T-cell (primary cell): ENCODE measurements around the gene GALNT9. TPM values are rescaled to one million over a fixed set of nuclear protein-coding genes. Genes with fewer than 3 reads are reported as not detected.

Source experiments
- ATAC-seq, 4 experiments: fragments of 200-7000 bp in 3 of 4; fragments of 150-1000 bp in 1 of 4; cut with Tn5 transposase; replicated peaks in 1 of 4; 1 replicate in 3 of 4; 2 replicates in 1 of 4; pipeline ENCODE4 v1.10.0; 2021; ENCODE audit warnings: moderate library complexity in 3 of 4, mild to moderate bottlenecking in 2 of 4, moderate number of reproducible peaks in 1 of 4
- CTCF ChIA-PET, 2 donors: fragments of 300-600 bp; sonication (Branson Sonifier 250); formaldehyde crosslinking; loops; one replicate each; lab custom pipeline; 2022; ENCODE audit warnings: antibody characterized with exemption in 2 of 2; lab: Charles Lee
- POLR2A ChIA-PET, 2 donors: fragments of 300-600 bp; sonication (Branson Sonifier 250); formaldehyde crosslinking; loops; one replicate each; lab custom pipeline; 2022; ENCODE audit warnings: antibody characterized with exemption in 2 of 2; lab: Charles Lee
- DNase-seq, 35 experiments: peaks; one replicate each; pipeline versions ENCODE4 v3.0.0 to v3.0.0-alpha.2; 2013 to 2023
- H3K27ac ChIP-seq: one replicate; pipeline ENCODE4 v1.5.1; 2013; ENCODE audit warnings: low read length
- H3K27me3 ChIP-seq, 2 experiments: replicated peaks in 1 of 2; 1 replicate in 1 of 2; 2 replicates in 1 of 2; pipeline versions ENCODE4 v1.6.1 to v1.7.0; 2013; ENCODE audit warnings: low read length in 1 of 2, mixed read lengths in 1 of 2; ENCODE audit not compliant: control insufficient read depth in 2 of 2, insufficient read depth in 2 of 2; ENCODE audit errors: extremely low read depth in 1 of 2
- H3K36me3 ChIP-seq, 2 donors: 1 replicate in 1 of 2; 2 replicates in 1 of 2; pipeline versions ENCODE4 v1.6.1 to v1.7.0; 2013; ENCODE audit warnings: low read length in 1 of 2; ENCODE audit not compliant: control insufficient read depth in 2 of 2, insufficient read depth in 1 of 2; ENCODE audit errors: extremely low read depth in 1 of 2
- H3K4me1 ChIP-seq, 2 experiments: 1 replicate in 1 of 2; 2 replicates in 1 of 2; pipeline versions ENCODE4 v1.6.1 to v1.7.0; 2013; ENCODE audit warnings: low read length in 2 of 2, mixed read lengths in 1 of 2; ENCODE audit not compliant: insufficient read depth in 2 of 2, control insufficient read depth in 1 of 2; ENCODE audit errors: extremely low read depth in 1 of 2
- H3K4me3 ChIP-seq, 2 donors: 1 replicate in 1 of 2; 2 replicates in 1 of 2; pipeline versions ENCODE4 v1.5.1 to v1.7.0; 2013; ENCODE audit warnings: mild to moderate bottlenecking in 2 of 2, low read length in 1 of 2, moderate library complexity in 1 of 2; ENCODE audit not compliant: control insufficient read depth in 1 of 2; ENCODE audit errors: extremely low read depth in 1 of 2
- H3K9me3 ChIP-seq: 2 replicates; pipeline ENCODE4 v1.7.0; 2013
- H3K27ac Mint-ChIP-seq, 2 donors: one replicate each; pipeline ENCODE4 v1.8.0; 2020 to 2021; ENCODE audit warnings: mild to moderate bottlenecking in 2 of 2, mixed read lengths in 2 of 2
- H3K27me3 Mint-ChIP-seq, 2 donors: one replicate each; pipeline ENCODE4 v1.8.0; 2021 to 2022; ENCODE audit warnings: mixed read lengths in 2 of 2
- H3K36me3 Mint-ChIP-seq: one replicate; pipeline ENCODE4 v1.8.0; 2021; ENCODE audit warnings: mixed read lengths
- H3K4me1 Mint-ChIP-seq, 3 donors: one replicate each; pipeline ENCODE4 v1.8.0; 2020 to 2022; ENCODE audit warnings: mixed read lengths in 3 of 3, mild to moderate bottlenecking in 1 of 3
- H3K4me3 Mint-ChIP-seq, 3 donors: one replicate each; pipeline ENCODE4 v1.8.0; 2020 to 2022; ENCODE audit warnings: mild to moderate bottlenecking in 3 of 3, mixed read lengths in 3 of 3, moderate library complexity in 3 of 3
- H3K9me3 Mint-ChIP-seq, 3 donors: one replicate each; pipeline ENCODE4 v1.8.0; 2020 to 2022; ENCODE audit warnings: mixed read lengths in 3 of 3
- WGBS: methylation state at CpG from one replicate; pipeline ENCODE4 v1.1.5; 2013; ENCODE audit warnings: missing lambda C conversion rate; ENCODE audit not compliant: insufficient coverage; 5-methylcytosine and 5-hydroxymethylcytosine counted together
- total RNA-seq, 35 experiments: library from RNA in 6 of 35; stranded (reverse) in 6 of 35; fragments of 120-200 nt in 1 of 35; gene quantifications; one replicate each; pipeline versions ENCODE4 v1.2.1 to v1.2.4 and lab custom pipeline; 2013 to 2026

The GALNT9 gene
- total RNA-seq, 5 donors from 2014 or later (not counting 1 experiment from before 2014, with no cell fraction given) = 0.72 TPM; not detected in 4

DNA sequence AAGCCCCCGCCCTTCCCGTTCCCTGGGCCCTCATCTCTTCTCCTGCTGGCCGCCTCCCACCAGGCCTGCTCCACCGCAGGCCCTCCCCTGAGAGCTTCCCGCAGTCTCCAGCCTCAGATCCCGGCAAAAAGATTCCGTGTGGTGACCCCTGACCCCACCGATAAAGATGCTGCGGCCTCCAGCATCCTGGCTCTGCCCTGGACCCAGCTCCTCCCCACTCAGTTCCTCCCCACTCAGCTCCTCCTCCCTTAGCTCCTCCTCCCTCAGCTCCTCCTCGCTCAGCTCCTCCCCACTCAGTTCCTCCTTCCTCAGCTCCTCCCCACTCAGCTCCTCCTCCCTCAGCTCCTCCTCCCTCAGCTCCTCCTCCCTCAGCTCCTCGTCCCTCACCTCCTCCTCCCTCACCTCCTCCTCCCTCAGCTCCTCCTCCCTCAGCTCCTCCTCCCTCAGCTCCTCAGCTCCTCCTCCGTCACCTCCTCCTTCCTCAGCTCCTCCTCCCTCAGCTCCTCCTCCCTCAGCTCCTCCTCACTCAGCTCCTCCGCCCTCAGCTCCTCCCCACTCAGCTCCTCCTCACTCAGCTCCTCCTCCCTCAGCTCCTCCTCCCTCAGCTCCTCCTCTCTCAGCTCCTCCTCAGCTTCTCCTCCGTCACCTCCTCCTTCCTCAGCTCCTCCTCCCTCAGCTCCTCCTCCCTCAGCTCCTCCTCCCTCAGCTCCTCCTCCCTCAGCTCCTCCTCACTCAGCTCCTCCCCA lies 168.2 kb downstream of the GALNT9 start:
- no peak overlapping the region for H3K4me3 Mint-ChIP-seq
- peak in 1 of 35 experiments; percentile 3 for DNase-seq
- peaks cover 9 to 24% (median 19%) of the 10 kb centered on the region in 3 donors for H3K4me1 Mint-ChIP-seq
- H3K27me3 Mint-ChIP-seq = no peaks in the 10 kb centered on the region
- Histone ChIP-seq H3K4me3 (no peak overlapping the region), H3K27me3 (peaks cover 0 to 2% of the 10 kb centered on the region in 2 experiments), H3K27ac (no peak overlapping the region), H3K4me1 (peaks cover 4 to 22% of the 10 kb centered on the region in 2 experiments), H3K36me3 (peaks cover 0 to 10% of the 10 kb centered on the region in 2 donors), H3K9me3 (no peaks in the 10 kb centered on the region)
- CTCF ChIA-PET = interaction anchor here in 1 of 2 donors (0.5 to 0.7 kb wide), 2 partner anchors 22 to 365 kb away, joined by 3 to 7 read pairs; no protein-coding TSS in a partner anchor
- no peak overlapping the region for H3K27ac Mint-ChIP-seq
- no peaks in the 10 kb centered on the region for H3K36me3 Mint-ChIP-seq
- 86% methylated on average over 10 of the region's 14 CpGs for WGBS
- peaks cover 0 to under 1% (median 0%) of the 10 kb centered on the region in 3 donors for H3K9me3 Mint-ChIP-seq
- no peak for ATAC-seq
- POLR2A ChIA-PET = interaction anchor here in 1 of 2 donors (0.6 kb wide), 1 partner anchor 67 kb away, joined by 5 read pairs; no protein-coding TSS in a partner anchor

DNA sequence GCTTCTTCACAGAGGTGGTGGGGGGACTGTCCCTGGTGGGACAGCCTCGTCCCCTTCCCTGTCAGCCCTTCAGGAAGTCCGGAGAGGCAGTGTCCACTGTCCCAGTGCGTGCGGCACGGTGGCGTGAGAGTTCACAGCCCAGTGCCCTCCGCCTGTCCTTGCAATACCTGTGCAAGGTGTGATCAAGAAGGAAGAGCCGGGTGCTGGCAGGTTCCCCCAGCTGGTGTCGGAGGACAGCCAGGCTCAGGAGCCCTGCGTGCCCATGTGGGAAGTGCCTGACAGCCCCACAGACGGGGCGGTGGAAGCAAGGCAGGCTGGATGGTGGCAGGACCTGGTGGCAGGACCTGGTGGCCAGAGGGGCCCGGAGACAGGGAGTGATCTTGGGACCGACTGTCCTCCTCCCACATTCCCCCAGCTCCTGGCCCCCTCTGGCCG lies 168.8 kb downstream of the GALNT9 start:
- CTCF ChIA-PET = interaction anchor here in 1 of 2 donors (0.5 kb wide), 1 partner anchor 366 kb away, joined by 3 read pairs; no protein-coding TSS in a partner anchor
- ATAC-seq = no peak
- H3K4me3 Mint-ChIP-seq = no peak overlapping the region
- Histone ChIP-seq H3K36me3 (peaks cover 0 to 12% of the 10 kb centered on the region in 2 donors), H3K27ac (no peak overlapping the region), H3K9me3 (no peaks in the 10 kb centered on the region), H3K4me1 (peaks cover 4 to 22% of the 10 kb centered on the region in 2 experiments), H3K27me3 (peaks cover 0 to 2% of the 10 kb centered on the region in 2 experiments), H3K4me3 (no peak overlapping the region)
- no peak overlapping the region for H3K27ac Mint-ChIP-seq
- 96% methylated on average over 13 of the region's 15 CpGs for WGBS
- H3K4me1 Mint-ChIP-seq = peaks cover 9 to 24% (median 19%) of the 10 kb centered on the region in 3 donors
- POLR2A ChIA-PET = no interaction called here
- H3K27me3 Mint-ChIP-seq = no peaks in the 10 kb centered on the region
- H3K9me3 Mint-ChIP-seq = no peaks in the 10 kb centered on the region
- no peaks in the 10 kb centered on the region for H3K36me3 Mint-ChIP-seq
- DNase-seq = peak in 1 of 35 experiments; percentile 3

DNA sequence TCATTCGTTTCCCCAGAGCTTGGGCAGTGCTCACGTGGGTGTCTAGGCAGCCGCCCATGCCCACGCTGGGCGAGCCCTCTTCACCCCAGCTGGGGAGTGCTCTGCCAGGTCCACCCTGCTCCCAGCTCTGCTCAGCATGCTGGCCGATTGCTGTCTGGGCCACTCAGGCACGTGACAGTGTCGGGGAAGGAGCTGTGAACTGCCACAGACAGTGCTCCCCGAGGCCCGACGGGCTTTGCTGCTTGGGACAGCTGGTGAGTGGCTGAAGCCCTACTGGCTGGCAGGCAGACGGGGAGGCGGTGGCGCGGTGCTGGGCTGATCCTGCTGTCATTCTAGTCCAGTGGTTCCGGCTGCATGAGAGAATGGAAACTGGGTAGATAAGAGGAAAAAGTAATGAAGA lies 169.4 kb downstream of the GALNT9 start:
- Histone ChIP-seq H3K4me3 (no peak overlapping the region), H3K36me3 (peaks cover 0 to 12% of the 10 kb centered on the region in 2 donors), H3K27me3 (peaks cover 0 to 2% of the 10 kb centered on the region in 2 experiments), H3K4me1 (peaks cover 4 to 22% of the 10 kb centered on the region in 2 experiments), H3K9me3 (no peaks in the 10 kb centered on the region), H3K27ac (no peak overlapping the region)
- H3K27me3 Mint-ChIP-seq = no peaks in the 10 kb centered on the region
- peak overlapping the region in 1 of 2 donors; percentile 5 for H3K27ac Mint-ChIP-seq
- no peak for ATAC-seq
- no peaks in the 10 kb centered on the region for H3K36me3 Mint-ChIP-seq
- ChIA-PET CTCF (interaction anchor here in 1 of 2 donors (0.6 kb wide), 1 partner anchor 61 kb away, joined by 3 read pairs; no protein-coding TSS in a partner anchor), POLR2A (no interaction called here)
- H3K4me1 Mint-ChIP-seq = peaks cover 9 to 24% (median 19%) of the 10 kb centered on the region in 3 donors
- WGBS = 95% methylated on average over 16 of the region's 16 CpGs
- peak in 1 of 35 experiments; percentile 3 for DNase-seq
- no peaks in the 10 kb centered on the region for H3K9me3 Mint-ChIP-seq
- no peak overlapping the region for H3K4me3 Mint-ChIP-seq

DNA sequence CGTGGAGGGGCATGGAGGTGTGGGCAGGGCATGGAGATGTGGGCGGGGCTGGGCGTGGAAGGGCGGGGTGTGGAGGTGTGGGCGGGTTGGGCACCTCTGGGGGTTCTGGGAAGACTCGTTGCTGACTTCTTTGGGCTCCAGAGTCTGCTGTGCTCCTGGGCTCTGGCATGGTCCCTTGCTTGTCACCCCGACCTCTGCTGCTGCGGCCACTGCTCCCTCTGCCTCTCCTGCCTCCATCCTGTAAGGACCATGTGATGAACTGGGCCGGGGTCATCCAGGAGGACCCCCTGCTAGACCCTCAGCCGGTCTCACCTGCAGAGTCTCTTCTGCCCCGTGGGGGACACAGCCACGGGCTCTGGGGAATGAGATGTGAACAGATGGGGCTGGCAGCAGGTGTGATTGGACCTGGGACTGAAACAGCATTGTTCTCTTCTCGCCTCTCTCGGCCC lies 169.8 kb downstream of the GALNT9 start:
- DNase-seq (peak in 1 of 35 experiments; percentile 2), ATAC-seq (no peak)
- Mint-ChIP-seq H3K4me3 (no peak overlapping the region), H3K9me3 (no peaks in the 10 kb centered on the region), H3K27me3 (no peaks in the 10 kb centered on the region), H3K27ac (no peak overlapping the region), H3K4me1 (peaks cover 9 to 24% (median 18%) of the 10 kb centered on the region in 3 donors), H3K36me3 (no peaks in the 10 kb centered on the region)
- WGBS = 80% methylated on average over 5 of the region's 14 CpGs
- POLR2A ChIA-PET = no interaction called here
- Histone ChIP-seq H3K36me3 (peaks cover 0 to 12% of the 10 kb centered on the region in 2 donors), H3K9me3 (no peaks in the 10 kb centered on the region), H3K27ac (no peak overlapping the region), H3K27me3 (peaks cover 0 to 2% of the 10 kb centered on the region in 2 experiments), H3K4me3 (no peak overlapping the region), H3K4me1 (peaks cover 4 to 22% of the 10 kb centered on the region in 2 experiments)
- CTCF ChIA-PET = interaction anchor here in 1 of 2 donors (0.6 kb wide), 1 partner anchor 62 kb away, joined by 3 read pairs; no protein-coding TSS in a partner anchor

DNA sequence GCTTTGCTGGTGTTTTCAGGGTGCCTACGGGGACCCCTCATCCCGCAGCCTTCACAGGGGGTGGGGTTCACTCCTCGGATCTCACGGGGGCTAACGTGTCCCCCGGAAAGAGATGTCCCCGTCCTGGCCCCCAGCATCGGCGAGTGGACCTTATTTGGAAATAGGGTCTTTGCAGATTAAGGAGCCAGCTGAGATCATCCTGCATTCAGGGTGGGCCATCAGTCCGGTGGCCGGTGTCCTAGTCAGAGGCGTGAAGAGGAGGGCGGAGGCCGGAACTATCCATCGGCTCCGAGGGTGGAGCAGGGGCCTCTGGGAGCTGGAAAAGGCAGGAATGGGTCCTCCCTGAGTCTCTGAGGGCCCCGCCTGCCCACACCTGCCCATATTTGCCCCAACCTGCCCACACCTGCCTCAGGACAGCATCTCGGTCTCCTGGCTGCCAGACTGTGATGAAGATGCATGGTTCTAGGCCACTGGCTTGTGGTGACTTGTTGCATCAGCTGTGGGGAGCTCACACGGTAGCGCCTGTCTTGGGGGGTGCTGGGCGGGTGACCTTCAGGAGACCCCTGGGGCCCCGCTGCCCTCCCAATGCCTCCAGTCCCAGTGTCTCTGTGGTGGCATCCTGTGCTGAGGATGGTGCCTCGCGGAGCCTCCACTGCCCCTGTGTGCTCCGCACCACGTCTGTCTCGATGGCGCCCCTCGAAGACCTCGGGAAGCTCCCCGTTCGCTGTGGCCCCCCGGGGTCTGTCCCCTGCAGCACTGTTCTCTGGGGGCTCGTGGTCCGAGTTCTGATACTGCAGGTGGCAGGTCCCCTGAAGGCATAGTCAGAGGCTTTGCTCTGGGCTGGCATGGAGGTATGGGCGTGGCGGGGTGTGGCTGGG lies 170.5 kb downstream of the GALNT9 start:
- CTCF ChIA-PET = no interaction called here
- POLR2A ChIA-PET = no interaction called here
- Mint-ChIP-seq H3K4me3 (no peak overlapping the region), H3K27ac (no peak overlapping the region), H3K36me3 (no peaks in the 10 kb centered on the region), H3K9me3 (no peaks in the 10 kb centered on the region), H3K27me3 (no peaks in the 10 kb centered on the region), H3K4me1 (peaks cover 6 to 18% (median 11%) of the 10 kb centered on the region in 3 donors)
- Histone ChIP-seq H3K27me3 (peaks cover 0 to 2% of the 10 kb centered on the region in 2 experiments), H3K27ac (no peak overlapping the region), H3K4me1 (peaks cover 4 to 26% of the 10 kb centered on the region in 2 experiments), H3K9me3 (no peaks in the 10 kb centered on the region), H3K36me3 (peaks cover 0 to 12% of the 10 kb centered on the region in 2 donors), H3K4me3 (no peak overlapping the region)
- no peak for ATAC-seq
- WGBS = 94% methylated on average over 31 of the region's 37 CpGs
- peak in 1 of 35 experiments; percentile 3 for DNase-seq
